ENCODE measurements around the gene ICOSLG. TPM values are rescaled to one million over a fixed set of nuclear protein-coding genes. Genes with fewer than 3 reads are reported as not detected.
A peak's percentile ranks its signal among the peaks of the same experiment; 100 is the strongest.
"Not testable (repeated sequence)": the region's sequence is repeated elsewhere in the genome, so short reads cannot be mapped to it uniquely, and the experiment has no call there.

The ICOSLG gene
- total RNA-seq, 4 donors from 2014 or later: 2.6 to 5.2 (median 3.1) TPM

DNA sequence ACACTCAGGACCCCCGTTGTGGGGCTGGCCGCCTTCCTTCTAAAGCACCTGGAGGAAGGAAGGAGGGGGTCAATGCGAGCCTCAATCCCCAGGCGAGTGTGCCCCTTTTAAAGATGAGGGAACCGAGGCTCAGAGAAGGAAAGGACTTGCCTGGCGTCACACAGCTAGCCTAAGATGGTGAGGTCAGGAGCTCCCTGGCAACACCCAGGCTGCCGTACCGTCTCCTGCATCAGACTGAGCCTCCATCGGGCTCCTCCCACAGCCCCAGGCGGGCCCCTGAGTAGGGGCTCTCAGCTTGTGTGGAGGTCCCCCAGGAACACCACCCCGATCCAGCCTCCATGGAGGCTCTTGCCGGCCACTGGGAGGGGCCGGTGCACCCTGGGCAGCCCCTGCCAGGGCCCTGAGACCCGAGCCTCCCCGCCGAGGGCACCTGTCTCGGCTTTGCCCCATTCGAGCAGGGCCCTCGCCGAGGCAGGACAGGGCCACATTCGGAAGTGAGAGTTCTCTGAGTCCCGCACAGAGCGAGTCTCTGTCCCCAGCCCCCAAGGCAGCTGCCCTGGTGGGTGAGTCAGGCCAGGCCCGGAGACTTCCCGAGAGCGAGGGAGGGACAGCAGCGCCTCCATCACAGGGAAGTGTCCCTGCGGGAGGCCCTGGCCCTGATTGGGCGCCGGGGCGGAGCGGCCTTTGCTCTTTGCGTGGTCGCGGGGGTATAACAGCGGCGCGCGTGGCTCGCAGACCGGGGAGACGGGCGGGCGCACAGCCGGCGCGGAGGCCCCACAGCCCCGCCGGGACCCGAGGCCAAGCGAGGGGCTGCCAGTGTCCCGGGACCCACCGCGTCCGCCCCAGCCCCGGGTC lies 44.6 kb upstream of the ICOSLG start, which contains the start of gene AIRE:
AIRE (plus strand) TSS at position 739 of the 855 bp plus-strand sequence. CDS start 131 bp downstream, outside the sequence.
- TF ChIP-seq, protein P1, sequence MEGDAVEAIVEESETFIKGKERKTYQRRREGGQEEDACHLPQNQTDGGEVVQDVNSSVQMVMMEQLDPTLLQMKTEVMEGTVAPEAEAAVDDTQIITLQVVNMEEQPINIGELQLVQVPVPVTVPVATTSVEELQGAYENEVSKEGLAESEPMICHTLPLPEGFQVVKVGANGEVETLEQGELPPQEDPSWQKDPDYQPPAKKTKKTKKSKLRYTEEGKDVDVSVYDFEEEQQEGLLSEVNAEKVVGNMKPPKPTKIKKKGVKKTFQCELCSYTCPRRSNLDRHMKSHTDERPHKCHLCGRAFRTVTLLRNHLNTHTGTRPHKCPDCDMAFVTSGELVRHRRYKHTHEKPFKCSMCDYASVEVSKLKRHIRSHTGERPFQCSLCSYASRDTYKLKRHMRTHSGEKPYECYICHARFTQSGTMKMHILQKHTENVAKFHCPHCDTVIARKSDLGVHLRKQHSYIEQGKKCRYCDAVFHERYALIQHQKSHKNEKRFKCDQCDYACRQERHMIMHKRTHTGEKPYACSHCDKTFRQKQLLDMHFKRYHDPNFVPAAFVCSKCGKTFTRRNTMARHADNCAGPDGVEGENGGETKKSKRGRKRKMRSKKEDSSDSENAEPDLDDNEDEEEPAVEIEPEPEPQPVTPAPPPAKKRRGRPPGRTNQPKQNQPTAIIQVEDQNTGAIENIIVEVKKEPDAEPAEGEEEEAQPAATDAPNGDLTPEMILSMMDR (IDR thresholded peaks at IDR 0.05): no peak
- TF ChIP-seq EP300 (IDR thresholded peaks at IDR 0.05) (no peak), POLR2A (IDR thresholded peaks at IDR 0.05) (no peak)
- Histone ChIP-seq H3K36me3 (no peaks in the 10 kb centered on the region), H3K9me3 (no peaks in the 10 kb centered on the region), H3K27ac (no peak within 1 kb of the TSS), H3K27me3 (peaks cover 0 to 22% of the 10 kb centered on the region in 2 donors), H3K4me3 (peak within 1 kb of the TSS in 1 of 4 donors; percentile 41), H3K4me1 (peaks cover 0 to 10% (median 0%) of the 10 kb centered on the region in 4 donors)
- WGBS, 2 donors: 51 to 53% methylated on average over 17 to 28 of the region's 56 CpGs
- no peak for DNase-seq (ENCODE audit: low spot score in 2 of 2)

DNA sequence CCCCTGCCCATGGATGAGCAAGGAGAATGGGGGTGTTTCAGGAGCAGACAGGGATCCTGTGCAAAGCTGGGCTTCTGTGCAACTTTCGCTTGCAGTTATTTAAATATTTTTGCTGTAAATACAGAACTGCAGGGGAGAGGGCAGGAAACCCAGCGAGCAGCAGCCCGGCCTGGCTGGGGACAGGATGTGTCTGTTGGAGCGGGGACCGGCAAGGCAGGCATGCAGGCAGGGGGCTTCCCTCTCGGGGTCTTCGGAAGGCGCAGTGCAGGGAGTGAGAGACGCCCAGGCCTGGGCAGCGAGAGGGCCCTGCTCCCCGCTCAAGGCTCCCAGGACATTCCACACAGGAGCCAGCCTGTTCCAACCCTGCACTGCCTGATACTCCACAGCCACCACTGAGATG lies 43.2 kb upstream of the ICOSLG start:
- TF ChIP-seq POLR2A (IDR thresholded peaks at IDR 0.05): no peak
- TF ChIP-seq EP300 (IDR thresholded peaks at IDR 0.05): no peak
- TF ChIP-seq, protein P1 (IDR thresholded peaks at IDR 0.05): no peak
- H3K27ac ChIP-seq: no peak overlapping the region
- 72 to 79% methylated on average over 10 to 11 of the region's 11 CpGs for WGBS, 2 donors
- no peak for DNase-seq (ENCODE audit: low spot score in 2 of 2)
- peaks cover 0 to 10% (median 0%) of the 10 kb centered on the region in 4 donors for H3K4me1 ChIP-seq
- peaks cover 0 to 22% of the 10 kb centered on the region in 2 donors for H3K27me3 ChIP-seq
- H3K9me3 ChIP-seq: no peaks in the 10 kb centered on the region
- H3K4me3 ChIP-seq: no peak overlapping the region
- no peaks in the 10 kb centered on the region for H3K36me3 ChIP-seq

DNA sequence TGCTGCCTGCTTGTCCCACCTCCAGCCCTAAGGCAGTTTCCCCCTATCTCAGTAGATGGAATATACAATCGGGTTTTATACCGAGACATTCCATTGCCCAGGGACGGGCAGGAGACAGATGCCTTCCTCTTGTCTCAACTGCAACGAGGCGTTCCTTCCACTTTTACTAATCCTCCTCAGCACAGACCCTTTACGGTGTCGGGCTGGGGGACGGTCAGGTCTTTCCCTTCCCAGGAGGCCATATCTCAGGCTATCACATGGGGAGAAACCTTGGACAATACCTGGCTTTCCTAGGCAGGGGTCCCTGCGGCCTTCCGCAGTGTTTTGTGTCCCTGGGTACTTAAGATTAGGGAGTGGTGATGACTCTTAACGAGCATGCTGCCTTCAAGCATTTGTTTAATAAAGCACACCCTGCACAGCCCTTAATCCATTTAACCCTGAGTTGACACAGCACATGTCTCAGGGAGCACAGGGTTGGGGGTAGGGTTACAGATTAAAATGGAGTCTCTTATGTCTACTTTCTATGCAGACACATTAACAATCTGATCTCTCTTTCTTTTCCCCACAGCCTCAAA lies 42.6 kb upstream of the ICOSLG start:
- H3K4me3 ChIP-seq; DNase-seq (ENCODE audit: low spot score in 2 of 2); H3K36me3 ChIP-seq; H3K27ac ChIP-seq; H3K4me1 ChIP-seq; H3K9me3 ChIP-seq: not testable (repeated sequence)
- WGBS, 2 donors: 62 to 66% methylated on average over 11 of the region's 11 CpGs
- peaks cover 0 to 22% of the 10 kb centered on the region in 2 donors for H3K27me3 ChIP-seq

DNA sequence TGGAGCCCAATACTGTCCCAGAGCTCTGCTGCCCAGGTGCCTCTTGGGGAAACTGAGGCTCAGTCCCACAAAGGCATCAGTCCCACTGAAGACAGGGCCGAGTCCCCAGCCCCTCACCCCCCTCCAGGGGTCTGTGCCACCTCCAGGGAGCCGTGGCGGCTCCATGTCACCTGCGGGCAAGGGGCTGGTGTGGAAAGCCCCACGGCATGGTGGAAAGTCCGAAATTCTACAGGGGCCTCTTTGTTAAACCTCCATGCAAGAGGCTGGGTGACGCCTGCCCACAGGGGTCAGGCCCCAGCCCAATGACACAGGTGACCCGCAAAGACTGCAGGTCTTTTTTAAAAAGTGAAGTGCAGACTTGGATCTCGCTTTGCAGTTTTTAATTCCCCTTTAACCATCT lies 41.6 kb upstream of the ICOSLG start:
- DNase-seq (ENCODE audit: low spot score in 2 of 2): no peak
- Histone ChIP-seq H3K36me3 (no peaks in the 10 kb centered on the region), H3K27ac (no peak overlapping the region), H3K27me3 (peaks cover 0 to 15% of the 10 kb centered on the region in 2 donors), H3K4me1 (peaks cover 0 to 10% (median 0%) of the 10 kb centered on the region in 4 donors), H3K4me3 (no peak overlapping the region), H3K9me3 (no peaks in the 10 kb centered on the region)
- 88 to 91% methylated on average over 6 to 9 of the region's 9 CpGs for WGBS, 2 donors
- no peak for TF ChIP-seq EP300 (IDR thresholded peaks at IDR 0.05)
- no peak for TF ChIP-seq POLR2A (IDR thresholded peaks at IDR 0.05)
- TF ChIP-seq, protein P1 (IDR thresholded peaks at IDR 0.05): no peak

DNA sequence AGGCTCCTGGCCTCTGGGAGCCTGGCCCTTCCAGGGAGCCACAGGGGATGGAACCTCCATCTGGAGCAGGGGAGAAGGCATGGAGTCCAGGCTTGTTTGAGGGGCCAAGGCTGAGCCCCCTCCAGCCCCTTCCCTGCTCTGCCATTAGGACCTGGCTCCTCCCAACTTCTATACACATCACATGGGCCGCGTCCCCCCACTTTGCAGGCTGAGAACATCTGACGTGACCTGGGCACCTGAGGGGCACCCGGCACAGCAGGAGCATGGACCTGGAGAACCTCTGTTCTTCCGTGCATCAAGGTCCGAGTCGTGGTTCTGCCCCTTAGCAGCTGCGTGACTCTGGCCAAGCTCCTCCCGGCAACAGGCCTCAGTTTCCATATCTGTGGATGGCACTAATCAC lies 41.1 kb upstream of the ICOSLG start:
- Histone ChIP-seq H3K9me3 (no peaks in the 10 kb centered on the region), H3K27ac (no peak overlapping the region), H3K4me1 (peaks cover 0 to 10% (median 0%) of the 10 kb centered on the region in 4 donors), H3K27me3 (peaks cover 0 to 9% of the 10 kb centered on the region in 2 donors), H3K4me3 (no peak overlapping the region), H3K36me3 (no peaks in the 10 kb centered on the region)
- TF ChIP-seq POLR2A (IDR thresholded peaks at IDR 0.05) (no peak), EP300 (IDR thresholded peaks at IDR 0.05) (no peak)
- TF ChIP-seq, protein P1 (IDR thresholded peaks at IDR 0.05): no peak
- DNase-seq (ENCODE audit: low spot score in 2 of 2): no peak
- 86 to 99% methylated on average over 3 to 9 of the region's 9 CpGs for WGBS, 2 donors
